NCI-H2227 (cell line): ENCODE data around the gene KATNB1.
"Not testable (repeated sequence)": the region's sequence is repeated elsewhere in the genome, so short reads cannot be mapped to it uniquely, and the experiment has no call there.

Experiments used
- DNase-seq: peaks from one replicate; lab custom pipeline; 2025; ENCODE audit not compliant: unreplicated experiment; lab: John Stamatoyannopoulos, UW

Gene KATNB1

DNA sequence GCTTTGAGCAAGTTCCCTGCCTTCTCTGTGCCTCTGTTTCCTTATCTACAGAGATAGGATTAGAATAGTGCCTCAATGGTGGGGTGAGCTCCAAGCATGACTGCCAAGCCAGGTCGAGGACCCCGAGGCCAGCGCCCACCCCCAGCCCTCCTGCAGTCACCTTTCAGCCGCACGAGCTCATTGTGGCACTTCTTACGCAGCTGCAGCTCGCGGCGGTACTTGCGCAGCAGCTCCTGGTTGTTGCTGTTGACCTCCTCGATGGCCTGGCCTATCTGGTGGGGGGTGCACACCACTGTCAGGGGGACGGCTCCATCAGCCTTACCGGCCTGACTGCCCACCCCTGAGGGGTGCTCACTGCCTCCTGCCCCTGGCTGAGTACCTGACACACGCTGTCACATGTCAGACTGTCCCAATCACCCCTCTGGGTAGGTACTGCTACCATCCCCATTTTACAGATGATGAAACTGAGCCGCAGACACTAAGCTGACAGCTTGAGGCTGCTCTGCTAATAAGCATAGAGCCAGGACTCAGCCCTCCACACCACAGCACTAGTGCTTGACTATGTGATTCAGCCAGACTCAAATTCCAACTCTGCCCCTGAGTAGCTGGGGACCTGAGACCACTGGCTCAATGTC, 31.3 kb downstream of the KATNB1 start:
- no peak for DNase-seq

DNA sequence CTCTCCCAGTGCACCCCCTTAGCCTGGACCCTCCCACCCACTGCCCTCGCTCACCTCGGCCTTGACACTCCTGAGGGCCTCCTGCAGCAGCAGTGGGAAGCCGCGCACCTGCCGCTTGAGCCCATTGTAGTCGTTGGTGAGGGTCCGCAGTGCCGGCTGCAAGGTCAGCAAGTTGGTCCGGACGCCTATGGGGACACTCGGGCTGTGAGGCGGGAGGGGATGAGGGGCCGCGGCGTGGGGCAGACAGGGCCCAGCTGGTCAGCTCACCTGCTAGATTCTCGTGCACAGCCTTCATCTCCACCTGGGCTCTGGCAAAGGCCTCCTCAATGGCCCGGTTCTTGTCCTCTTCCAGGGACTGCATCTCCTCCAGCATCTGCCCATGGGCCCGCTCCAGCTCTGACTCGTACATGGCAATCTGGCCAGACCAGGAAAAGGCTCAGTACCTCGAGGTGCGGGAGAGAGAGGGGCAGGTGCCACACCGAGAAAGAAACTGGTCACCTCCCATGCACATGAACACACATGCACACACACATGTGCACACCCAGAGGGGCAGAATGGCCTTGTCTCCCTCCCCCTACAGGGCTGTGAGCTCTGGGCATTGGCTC, 34.1 kb downstream of the KATNB1 start:
- DNase-seq, result no peak

DNA sequence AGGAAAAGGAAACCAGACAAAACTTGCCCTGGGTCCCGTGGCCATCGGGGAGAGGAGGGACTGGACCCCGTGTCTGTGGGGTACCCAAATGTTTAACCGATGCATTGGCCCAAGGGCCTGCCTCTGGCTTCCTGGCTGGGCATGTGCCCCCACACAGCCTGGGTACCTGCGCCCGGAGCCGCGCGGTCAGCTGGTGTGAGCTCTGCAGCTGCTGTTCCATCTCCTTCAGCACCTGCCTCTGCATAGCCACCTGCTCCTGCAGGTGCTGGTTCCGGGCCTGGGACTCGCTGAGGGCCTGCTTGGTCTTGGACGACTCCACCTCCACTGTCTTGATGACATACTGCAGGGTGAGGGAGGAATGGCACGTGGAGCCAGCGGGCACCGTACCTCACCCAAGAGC, 34.8 kb downstream of the KATNB1 start:
- DNase-seq, result no peak

DNA sequence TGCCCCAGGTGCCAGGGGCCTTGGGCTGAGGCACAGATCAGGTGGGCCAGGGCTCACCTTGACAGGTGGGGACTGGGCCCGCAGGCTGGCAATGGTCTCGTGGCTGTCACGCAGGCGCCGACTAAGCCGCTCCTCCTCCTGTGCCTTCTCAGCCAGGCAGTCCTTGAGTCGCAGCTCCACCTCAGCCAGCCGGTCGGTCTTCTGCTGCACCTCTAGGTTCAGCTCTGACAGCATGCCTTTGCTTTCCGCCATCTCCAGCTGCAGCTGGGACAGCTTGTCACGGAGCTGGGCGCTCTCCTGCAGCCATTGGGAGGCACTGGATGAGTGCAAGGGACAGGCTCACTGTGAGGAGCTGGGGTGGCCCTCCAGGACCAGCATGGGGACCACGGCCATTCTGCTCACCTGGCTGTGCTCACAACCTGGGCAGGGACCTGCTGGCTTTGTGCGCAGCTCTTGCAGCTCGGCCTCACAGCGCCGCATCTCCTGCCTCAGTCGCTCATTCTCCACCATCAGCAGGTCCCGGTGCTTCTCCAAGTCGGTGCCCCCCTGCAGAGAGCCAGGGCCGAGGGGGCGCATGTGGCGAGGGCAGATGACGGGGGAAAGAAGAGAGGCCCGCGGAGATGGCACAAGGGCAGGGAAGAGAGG, 35.7 kb downstream of the KATNB1 start:
- DNase-seq, result no peak

DNA sequence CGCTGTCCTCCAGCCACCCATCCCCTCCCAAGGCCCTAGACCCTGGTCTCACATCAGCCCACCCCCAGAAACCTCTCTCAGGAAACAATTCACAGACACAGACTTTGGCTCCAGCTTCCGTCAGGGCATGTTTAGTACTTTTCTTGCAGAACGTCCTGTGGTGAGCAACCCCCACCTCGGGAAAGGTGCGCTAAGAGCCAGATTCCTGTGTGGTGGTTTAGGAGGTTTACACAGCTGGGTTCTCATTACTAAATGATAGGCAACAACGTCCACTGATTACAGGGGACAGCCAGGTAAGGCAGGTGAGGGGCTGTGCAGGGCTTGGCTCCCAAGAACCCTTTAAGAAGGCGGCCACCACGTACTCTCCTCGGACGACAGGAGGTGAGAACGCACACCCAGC, 37.4 kb downstream of the KATNB1 start:
- DNase-seq, result no peak

DNA sequence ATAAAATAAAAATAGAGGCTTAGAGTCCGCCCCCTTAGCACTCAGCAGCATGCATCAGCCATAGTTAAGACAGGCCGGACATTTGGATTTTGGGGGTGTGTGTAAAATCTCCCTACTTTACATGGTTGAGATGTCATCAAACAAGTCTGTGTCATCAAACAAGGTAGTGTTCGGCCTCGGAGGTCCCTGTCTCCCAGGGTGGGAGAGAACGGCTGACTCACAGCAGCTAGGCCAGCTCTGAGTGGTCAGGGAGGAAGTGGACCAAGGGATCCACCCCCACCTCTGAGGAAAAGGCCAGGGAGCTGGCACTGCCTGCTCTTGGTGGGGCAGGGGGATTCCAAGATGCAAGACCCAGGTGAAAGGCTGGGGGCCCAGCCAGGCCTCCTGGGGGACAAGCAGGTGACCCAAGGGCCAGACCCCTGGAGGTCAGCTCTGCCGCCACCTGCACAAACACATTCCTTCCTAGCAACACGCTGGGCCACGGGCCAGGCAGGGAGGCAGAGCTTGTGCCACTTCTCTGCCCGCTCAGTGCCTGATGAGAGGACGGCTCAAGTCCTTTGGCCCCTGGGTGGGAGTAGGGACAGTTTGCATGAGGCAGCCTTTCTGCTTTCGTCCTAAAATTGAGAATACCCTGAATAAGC, 38.2 kb downstream of the KATNB1 start:
- DNase-seq, result no peak

DNA sequence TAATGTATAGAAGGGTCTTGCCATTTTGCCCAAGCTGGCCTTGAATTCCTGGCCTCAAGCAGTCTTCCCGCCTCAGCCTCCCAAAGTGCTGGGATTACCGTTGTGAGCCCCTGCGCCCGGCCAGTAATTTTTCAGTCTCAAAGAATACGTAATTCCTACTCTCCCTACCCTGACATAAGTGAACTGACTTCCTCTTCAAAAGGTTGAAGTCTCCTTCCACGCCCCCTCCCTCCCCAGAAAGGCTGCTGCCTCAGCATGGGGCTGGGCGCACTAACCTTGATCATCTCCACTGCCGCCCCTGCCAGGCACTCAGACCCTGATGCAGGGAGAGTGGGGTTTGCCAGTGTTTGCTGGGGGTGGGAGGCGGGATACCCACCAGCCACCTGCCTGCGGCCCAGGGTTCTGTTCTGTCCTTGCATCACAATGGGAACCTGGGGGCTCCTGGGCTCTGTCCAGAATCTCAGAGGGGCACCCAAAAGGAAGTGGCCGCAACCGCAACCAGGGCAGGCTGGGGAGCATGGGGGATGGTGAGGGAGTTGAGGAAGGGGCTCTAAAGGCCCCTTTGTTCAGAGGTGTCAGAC, 39.2 kb downstream of the KATNB1 start:
- DNase-seq, result no peak

DNA sequence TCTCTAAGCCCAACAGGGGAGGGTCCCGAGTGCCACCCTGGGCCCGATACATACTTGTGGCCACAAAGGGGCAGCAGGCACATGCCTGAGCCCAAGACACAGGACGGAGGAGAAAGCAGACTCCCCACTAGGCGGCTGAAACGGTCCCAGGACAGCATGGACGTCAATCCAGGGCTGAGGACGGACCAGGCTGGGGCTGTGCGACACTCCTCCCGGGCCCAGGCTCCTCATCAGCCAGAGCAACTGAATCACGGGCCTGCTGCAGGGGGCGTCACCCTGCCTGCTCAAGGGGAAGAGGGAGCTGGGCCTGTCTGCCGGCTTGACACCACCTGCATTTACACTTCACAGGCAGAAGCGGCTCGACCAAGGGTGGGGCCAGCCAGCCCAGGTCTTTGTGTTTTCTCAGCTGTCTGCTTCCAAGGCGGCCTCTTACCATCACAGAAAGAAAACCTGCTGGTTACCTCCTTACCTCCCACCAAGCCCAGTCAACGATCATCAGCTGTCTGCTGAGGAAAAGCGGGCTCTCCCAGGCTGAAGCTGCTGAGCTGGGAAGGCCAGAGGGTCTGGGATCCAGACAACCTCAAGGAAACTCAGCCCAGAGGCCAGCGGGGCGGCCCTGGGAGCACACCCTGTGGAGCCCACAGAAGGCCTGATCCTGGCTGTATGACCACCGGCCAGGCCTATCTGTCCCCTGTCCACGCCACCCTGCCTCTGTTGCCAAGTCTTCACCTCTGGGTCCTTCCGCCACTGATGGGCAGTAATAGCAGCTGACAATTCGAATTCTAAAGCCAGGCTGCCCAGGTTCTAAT, 40.3 kb downstream of the KATNB1 start:
- DNase-seq, result peak; percentile 45

DNA sequence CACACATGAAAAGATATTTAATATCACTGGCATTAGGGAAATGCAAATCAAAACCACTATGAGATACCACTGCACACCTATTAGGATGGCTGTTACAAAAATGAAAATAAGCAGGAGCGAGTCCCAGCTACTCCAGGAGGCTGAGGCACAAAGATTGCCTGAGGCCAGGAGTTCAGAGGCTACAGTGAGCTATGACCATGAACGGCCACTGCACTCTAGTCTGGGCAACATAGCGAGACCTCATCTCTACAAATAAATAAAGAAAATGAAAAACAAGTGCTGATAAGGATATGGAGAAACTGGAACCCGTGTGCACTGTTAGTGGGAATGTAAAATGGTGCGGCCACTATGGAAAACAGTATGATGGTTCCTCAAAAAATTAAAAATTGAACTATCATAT, 43.1 kb downstream of the KATNB1 start:
- DNase-seq, result no peak

DNA sequence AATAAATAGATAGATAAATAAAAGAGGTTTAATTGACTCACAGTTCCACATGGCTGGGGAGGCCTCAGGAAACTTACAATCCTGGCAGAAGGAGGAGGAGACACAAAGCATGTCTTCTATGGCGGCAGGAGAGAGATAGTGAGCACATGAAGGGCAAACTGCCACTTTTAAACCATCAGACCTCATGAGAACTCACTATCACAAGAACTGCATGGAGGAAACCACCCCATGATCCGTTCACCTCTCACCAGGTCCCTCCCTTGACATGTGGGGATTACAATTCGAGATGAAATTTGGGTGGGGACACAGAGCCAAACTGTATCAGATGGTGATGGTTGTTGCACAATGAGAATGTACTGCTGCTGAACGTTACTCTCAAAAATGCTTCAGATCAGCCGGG, 44.3 kb downstream of the KATNB1 start:
- not testable (repeated sequence) for DNase-seq

DNA sequence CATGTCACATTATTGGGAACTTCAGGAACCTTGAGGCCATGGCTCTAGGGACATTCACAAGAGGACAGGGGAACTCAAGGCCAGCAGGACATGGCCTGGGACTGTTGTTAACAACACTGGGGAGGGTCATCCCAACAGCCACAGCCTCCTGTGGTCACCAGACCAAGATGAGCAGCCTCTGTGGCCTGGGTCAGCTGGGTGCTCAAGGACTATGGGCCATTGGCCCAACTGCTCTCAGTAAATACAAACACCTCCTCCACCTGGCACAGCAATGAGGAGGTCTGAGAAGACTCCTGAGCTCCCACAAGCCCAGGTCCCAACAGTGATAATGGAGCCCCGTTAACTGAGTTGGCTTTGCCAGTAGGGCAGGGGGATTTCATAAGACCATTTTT, 45.8 kb downstream of the KATNB1 start:
- DNase-seq, result no peak

DNA sequence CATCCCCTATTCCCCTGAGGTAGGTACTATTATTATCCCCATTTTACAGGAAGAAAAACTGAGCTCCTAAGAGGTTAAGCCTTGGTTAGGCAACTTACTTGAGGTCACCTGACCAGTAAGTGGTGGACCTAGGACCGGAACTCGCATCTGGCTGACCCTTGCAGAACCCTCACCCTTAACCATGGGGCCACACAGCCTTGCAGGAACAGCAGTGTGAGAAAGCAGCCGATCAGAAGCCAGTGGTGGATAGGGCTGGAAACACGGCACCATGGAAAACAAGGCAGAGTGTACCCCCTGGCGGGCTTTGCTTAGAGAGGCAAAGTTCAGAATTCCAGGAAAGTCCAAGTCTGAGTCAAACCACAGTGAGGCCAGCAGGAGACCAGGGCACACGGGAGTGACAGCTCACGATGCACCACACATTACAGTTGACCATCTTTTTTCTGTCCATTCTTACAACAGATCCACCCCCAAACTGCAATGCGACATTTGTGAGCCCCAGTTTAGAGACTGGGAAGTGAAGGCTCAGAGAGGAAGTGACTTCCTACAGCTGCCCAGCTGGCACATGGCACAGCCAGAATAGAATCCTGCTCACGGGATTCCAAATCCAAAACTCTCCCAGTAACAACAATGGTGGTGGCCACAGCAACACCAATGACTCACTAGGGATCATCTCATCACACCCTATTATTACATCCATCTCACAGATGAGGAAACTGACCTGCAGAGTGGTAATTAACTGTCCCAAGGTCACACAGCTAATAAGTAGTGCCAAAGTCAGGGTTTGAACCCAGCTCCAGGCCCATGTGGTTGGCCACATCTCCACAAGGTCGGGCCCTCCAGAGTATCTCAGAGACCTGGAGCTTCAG, 46.4 kb downstream of the KATNB1 start:
- DNase-seq, result no peak

DNA sequence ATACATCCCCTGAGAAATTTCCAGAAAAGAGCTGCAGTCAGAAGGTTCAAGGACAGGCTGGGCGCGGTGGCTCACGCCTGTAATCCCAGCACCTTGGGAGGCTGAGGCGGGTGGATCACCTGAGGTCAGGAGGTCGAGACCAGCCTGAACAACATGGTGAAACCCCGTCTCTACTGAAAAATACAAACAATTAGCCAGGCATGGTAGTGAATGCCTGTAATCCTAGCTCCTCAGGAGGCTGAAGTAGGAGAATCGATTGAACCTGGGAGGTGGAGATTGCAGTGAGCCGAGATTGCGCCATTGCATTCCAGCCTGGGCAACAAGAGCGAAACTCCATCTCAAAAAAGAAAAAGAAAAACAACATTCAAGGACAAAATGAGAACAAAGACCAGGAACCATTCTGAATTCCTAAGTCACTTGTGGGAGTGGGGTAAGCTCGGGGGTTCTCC, 47.1 kb downstream of the KATNB1 start:
- DNase-seq, result not testable (repeated sequence)

DNA sequence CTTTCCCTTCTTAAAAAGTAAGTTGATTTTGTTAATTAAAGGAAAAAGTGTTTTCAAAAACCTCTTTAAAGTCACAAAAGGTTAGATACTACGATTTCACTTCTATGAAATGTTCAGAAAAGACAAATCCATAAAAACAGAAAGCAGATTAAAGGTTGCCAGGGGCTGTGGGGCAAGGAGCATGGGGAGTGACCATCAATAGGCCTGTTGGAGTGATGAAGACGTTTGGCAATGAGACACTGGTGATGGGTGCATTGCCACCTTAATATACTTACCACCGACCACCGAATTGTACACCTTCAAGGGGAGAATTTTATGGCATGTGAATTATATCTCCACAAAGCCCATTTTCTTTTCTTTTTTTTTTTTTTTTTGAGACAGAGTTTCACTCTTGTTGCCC, 47.5 kb downstream of the KATNB1 start:
- DNase-seq, result no peak

DNA sequence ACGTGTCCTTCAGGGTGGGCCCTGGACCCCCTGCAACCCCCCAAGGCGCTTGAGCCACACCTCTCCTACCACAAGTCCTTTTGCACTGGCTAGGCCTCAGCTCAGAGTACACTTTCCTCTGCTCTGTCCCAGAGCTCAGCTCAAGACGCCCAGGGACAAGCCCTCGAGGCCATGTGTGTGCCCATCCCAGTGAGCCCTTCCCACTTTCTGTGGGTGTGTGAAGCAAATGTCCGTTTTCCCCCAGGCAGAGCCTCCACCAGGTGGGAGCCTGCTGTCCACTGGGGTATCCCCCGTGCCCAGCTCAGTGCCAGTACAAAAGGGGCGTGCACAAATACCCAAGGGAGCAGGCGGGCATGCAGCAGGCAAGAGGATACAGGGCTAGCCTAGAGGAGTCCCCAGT, 48.3 kb downstream of the KATNB1 start:
- DNase-seq, result no peak

DNA sequence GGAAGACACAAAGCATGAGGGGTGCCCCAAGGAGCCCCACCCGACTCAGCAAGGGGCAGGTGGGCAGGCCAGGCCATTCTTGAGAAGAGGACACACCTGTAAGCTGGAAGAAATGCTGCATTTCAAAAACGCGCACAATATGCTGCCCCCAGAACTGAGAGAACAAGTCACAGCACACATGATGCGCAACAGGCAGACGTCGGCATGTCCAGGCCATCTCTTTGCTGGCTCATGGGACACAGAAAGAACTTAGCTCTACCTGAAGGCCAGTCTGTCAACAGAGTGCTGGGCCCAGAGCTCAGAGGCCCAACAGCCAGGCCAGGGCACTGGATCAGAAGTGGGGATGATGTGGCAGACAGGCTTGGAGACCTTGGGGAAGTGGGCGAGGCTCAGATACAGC, 48.8 kb downstream of the KATNB1 start:
- no peak for DNase-seq

DNA sequence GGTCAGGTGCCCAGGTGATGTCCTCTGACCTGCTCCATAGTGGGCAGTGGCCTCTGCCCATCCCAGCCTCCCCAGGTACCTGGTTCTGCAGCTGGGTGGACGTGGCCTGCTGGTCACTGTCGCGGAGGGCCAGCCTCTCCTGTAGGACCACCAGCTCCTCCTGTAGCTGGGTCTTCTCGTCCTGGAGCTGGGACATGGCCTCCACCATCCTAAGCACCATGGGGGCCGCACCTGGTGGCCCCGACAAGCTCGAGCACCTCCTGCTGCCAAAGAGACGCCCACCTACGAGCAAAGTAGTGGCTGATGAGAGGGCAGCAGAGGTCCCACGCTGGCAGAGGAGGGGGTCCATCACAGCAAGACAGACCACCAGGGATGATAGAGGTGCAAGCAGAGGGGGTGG, 49.8 kb downstream of the KATNB1 start:
- no peak for DNase-seq

DNA sequence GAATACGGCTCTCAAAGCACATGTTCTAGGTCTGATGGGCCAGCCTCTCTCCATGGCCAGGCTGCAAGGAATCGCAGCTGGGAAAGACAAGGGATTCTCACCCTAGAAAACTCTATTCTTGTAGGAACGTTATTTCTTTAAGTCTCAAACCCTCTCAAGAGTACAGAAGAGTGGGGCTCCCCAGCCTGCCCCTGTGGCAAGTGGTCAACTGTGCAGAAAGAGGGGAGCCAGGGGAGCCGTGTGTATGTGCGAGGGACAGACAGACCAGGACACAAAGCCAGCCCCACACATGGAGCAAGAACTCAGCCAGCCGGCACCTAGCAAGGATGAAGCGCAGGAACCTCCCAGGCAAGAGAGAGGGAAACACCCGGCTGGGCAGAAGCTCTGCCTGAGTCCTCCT, 50.4 kb downstream of the KATNB1 start:
- DNase-seq, result no peak

DNA sequence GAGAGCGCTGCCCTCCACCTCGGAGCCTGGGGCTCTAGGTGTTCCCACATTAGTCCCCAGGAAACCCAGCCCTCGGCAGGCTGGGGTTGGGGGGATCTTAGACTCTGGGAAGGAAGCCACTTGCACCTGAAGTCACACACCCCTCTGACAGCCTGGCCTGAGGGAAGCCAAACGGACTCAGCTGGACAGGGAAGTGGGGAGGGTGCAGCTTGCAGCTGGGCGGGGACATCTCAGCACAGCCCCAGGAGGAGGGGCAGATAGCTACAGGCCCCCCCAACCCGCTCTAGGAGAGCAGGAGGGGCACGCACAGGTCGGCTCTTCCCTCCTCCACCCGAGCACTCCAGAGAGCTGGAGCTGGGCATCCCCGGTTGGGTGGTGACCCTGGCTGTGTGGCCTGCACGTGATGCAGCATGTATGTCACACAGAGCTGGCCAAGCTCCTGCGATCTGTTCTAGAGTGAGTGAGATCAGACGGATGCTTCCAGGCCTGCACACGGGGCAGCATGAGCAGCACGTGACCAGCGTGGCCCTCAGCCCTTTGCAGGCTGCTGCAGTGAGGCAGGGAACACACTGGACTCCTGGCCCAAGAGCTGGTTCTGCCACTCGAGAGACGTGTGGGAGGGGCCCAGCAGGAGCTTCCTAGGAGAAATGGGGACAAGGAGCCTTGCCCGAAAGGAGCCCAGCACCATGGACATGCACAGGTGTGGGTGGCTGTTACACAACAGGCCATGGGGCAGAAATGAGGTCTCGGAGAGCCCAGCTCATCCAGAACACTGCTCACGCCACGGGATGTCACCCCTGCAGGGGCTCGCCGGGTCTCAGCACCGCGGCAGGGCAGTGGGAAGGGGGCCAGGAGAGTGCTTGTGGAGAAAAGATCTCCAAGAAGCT, 51.3 kb downstream of the KATNB1 start:
- DNase-seq, result no peak
